Right hindlimb (tissue), 1 donor: ENCODE results near the gene B3GALNT2.

Experiments
- DNase-seq: peaks from one replicate; pipeline ENCODE4 v3.0.0-alpha.2; 2018

B3GALNT2 gene

GRCh38 chr1:235408503-235408960, 95.7 kb downstream of the B3GALNT2 start:
- DNase-seq: no peak

DNA sequence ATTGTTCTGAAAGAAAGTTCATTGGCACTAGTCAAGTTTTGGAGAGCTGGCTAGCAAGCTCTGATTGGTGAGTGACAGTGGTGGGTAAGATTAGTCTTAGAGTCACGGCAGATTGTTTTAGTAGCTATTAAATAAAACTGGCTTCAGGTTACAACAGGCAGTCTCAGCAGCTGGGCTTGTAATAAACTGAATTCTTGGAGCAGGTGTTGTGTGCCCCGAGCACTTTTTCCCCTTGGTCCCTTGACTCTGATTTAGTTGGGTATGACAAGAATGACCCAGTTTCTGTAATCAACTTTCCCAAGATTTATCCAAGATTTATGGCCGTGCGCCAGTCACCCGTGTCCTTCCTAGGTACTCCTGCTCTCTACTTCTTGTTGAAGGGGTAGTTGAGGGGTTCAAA, 96.8 kb downstream of the B3GALNT2 start:
- DNase-seq: no peak

DNA sequence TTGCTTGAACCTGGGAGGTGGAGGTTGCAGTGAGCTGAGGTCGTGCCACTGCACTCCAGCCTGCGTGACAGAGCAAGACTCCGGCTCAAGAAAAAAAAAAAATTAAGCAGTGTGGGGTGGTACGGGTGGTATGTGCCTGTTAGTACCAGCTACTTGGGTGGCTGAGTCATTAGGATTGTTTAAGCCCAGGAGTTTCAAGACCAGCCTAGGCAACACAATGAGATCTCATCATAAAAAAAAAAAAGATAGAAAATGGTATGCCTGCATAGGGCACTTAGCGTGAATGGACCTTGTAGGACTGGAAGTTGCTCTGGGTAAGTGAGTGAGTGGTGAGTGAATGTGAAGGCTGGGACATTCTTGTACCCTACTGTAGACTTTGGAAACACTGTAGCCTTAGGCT, 100.1 kb downstream of the B3GALNT2 start:
- no peak for DNase-seq

- DNase-seq: no peak
These were observed 100.7 kb downstream of the B3GALNT2 start for GRCh38 chr1:235403593-235403992.

DNA sequence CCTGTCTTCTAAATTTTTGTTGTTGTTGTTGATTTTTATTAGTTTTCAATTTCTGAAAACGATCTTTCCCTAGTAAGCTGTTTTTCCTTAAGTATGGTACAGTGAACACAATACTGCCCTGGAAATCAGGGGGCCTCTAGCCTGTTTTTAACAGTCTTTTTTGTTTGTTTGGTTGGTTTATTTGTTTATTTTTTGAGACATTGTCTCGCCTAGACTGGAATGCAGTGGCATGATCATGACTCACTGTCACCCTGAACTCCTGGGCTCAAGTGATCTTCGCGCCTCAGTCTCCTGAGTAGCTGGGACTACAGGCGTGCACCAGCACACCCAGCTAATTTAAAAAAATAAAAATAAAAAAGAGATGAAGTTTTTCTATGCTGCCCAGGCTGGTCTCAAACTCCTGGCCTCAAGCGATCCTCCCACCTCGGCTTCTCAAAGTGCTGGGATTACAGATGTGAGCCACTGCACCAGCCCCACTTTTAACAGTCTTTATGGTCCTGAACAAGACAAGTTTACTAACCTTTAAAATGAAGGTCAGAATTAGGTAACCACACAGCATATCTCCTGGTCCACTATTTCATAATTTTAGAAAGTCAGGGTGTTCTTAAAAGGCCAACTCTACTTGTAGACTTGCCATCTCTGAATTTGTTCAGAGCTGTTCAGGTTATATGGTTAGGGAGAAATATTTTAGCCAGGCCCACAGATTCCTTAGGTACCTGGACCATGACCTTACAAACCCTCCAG, 101.6 kb downstream of the B3GALNT2 start:
- DNase-seq: no peak

GRCh38 chr1:235401251-235401650, 103.0 kb downstream of the B3GALNT2 start:
- DNase-seq: no peak
